NCI-H128 (cell line): Measurements from ENCODE around the gene MBD1.
"Not testable (repeated sequence)": the region's sequence is repeated elsewhere in the genome, so short reads cannot be mapped to it uniquely, and the experiment has no call there.

Experiments
- DNase-seq: peaks from one replicate; lab custom pipeline; 2025; ENCODE audit not compliant: unreplicated experiment; lab: John Stamatoyannopoulos, UW

MBD1 gene

GRCh38 chr18:50274044-50274442 is 7.3 kb downstream of the MBD1 start:
- no peak for DNase-seq

GRCh38 chr18:50273203-50274043 is 7.9 kb downstream of the MBD1 start:
- no peak for DNase-seq

- no peak for DNase-seq
Observed at GRCh38 chr18:50272568-50272967, 8.8 kb downstream of the MBD1 start.

- DNase-seq = no peak
Observed at GRCh38 chr18:50268022-50268747, 13.1 kb downstream of the MBD1 start.

- DNase-seq = peak; percentile 48
Observed at GRCh38 chr18:50266248-50266704, 15.0 kb downstream of the MBD1 start, which contains the start of gene CFAP53. Gene CFAP53 (minus strand): TSS chr18:50266495. CDS start chr18:50266404, 91 bp downstream.

- DNase-seq = no peak
Observed at GRCh38 chr18:50262977-50263376, 18.3 kb downstream of the MBD1 start.

- no peak for DNase-seq
Observed at GRCh38 chr18:50250935-50251334, 30.4 kb downstream of the MBD1 start.

GRCh38 chr18:50249576-50249975 is 31.7 kb downstream of the MBD1 start:
- DNase-seq = no peak

GRCh38 chr18:50247561-50247960 is 33.8 kb downstream of the MBD1 start:
- no peak for DNase-seq

GRCh38 chr18:50241768-50242167 is 39.6 kb downstream of the MBD1 start:
- not testable (repeated sequence) for DNase-seq

GRCh38 chr18:50240080-50240563 is 41.2 kb downstream of the MBD1 start:
- no peak for DNase-seq

GRCh38 chr18:50232419-50232818 is 48.9 kb downstream of the MBD1 start:
- DNase-seq = no peak

- no peak for DNase-seq
Observed at GRCh38 chr18:50231621-50232020, 49.7 kb downstream of the MBD1 start.

GRCh38 chr18:50220249-50220648 is 61.1 kb downstream of the MBD1 start:
- DNase-seq = not testable (repeated sequence)
